PC-3 (cell line): ENCODE data around the gene TAS1R3. TPM values are rescaled to one million over a fixed set of nuclear protein-coding genes. Genes with fewer than 3 reads are reported as not detected.

ENCODE experiments used
- ATAC-seq: fragments of 200-7000 bp; cut with Tn5 transposase; 2 replicates; pipeline ENCODE4 v1.9.1; 2020; ENCODE audit warnings: mild to moderate bottlenecking, moderate library complexity
- BruUV-seq: library from RNA; stranded (reverse); fragments of 400-500 nt; replicated peaks from 2 replicates; lab custom pipeline; 2021; lab: Mats Ljungman, UMichigan
- CTCF ChIA-PET: fragments of 300-600 bp; sonication (Branson Sonifier 250); formaldehyde crosslinking; loops from one replicate; lab custom pipeline; 2022; ENCODE audit warnings: antibody characterized with exemption; lab: Charles Lee
- POLR2A ChIA-PET: fragments of 300-600 bp; sonication (Branson Sonifier 250); formaldehyde crosslinking; loops from one replicate; lab custom pipeline; 2022; ENCODE audit warnings: antibody characterized with exemption; ENCODE audit not compliant: unreplicated experiment; lab: Charles Lee
- DNase-seq: peaks from one replicate; pipeline ENCODE4 v3.0.0-alpha.2; 2015
- H2AFZ ChIP-seq: fragments of 300-600 bp; sonication (generic); 2 replicates; pipeline ENCODE4 v1.6.0; 2016; ENCODE audit warnings: antibody characterized with exemption, low read length
- H3F3A ChIP-seq: fragments of 300-600 bp; sonication (generic); one replicate; pipeline ENCODE4 v1.6.0; 2017; ENCODE audit warnings: antibody characterized with exemption, low read length, control low read depth, mild to moderate bottlenecking; ENCODE audit not compliant: unreplicated experiment
- H3K27ac ChIP-seq: fragments of 300-600 bp; sonication (generic); 2 replicates; pipeline ENCODE4 v1.5.1; 2016; ENCODE audit warnings: mild to moderate bottlenecking, low read length
- H3K27me3 ChIP-seq: fragments of 300-600 bp; sonication (generic); 2 replicates; pipeline ENCODE4 v1.6.1; 2016; ENCODE audit warnings: low read length, mixed read lengths
- H3K36me3 ChIP-seq: fragments of 300-600 bp; sonication (generic); 2 replicates; pipeline ENCODE4 v1.6.1; 2016; ENCODE audit warnings: low read depth, mixed run types, low read length, mixed read lengths
- H3K4me1 ChIP-seq: fragments of 300-600 bp; sonication (generic); 2 replicates; pipeline ENCODE4 v1.5.1; 2016; ENCODE audit warnings: low read length; ENCODE audit not compliant: insufficient read depth
- H3K4me2 ChIP-seq: fragments of 300-600 bp; sonication (generic); 2 replicates; pipeline ENCODE4 v1.6.0; 2016; ENCODE audit warnings: low read length
- H3K4me3 ChIP-seq: fragments of 300-600 bp; sonication (generic); 2 replicates; pipeline ENCODE4 v1.5.1; 2016; ENCODE audit warnings: mild to moderate bottlenecking, low read length, mixed read lengths
- H3K79me2 ChIP-seq: fragments of 300-600 bp; sonication (generic); 2 replicates; pipeline ENCODE4 v1.6.1; 2017; ENCODE audit warnings: low read length, mixed read lengths
- H3K9ac ChIP-seq: fragments of 300-600 bp; sonication (generic); 2 replicates; pipeline ENCODE4 v1.6.0; 2016; ENCODE audit warnings: mild to moderate bottlenecking, low read length
- H3K9me2 ChIP-seq: fragments of 300-600 bp; sonication (generic); replicated peaks from 2 replicates; pipeline ENCODE4 v1.6.1; 2016; ENCODE audit warnings: mixed run types, low read length, mixed read lengths
- H3K9me3 ChIP-seq: fragments of 300-600 bp; sonication (generic); 2 replicates; pipeline ENCODE4 v1.6.1; 2016; ENCODE audit warnings: low read length, mixed read lengths
- H4K20me1 ChIP-seq: fragments of 300-600 bp; sonication (generic); 2 replicates; pipeline ENCODE4 v1.6.1; 2016; ENCODE audit warnings: low read length, mixed read lengths
- EZH2 ChIP-seq: fragments of 300-600 bp; sonication (generic); IDR thresholded peaks from one replicate; pipeline ENCODE4 v1.6.1; 2017; ENCODE audit warnings: antibody characterized with exemption, mild to moderate bottlenecking, low read length; ENCODE audit not compliant: unreplicated experiment
- EZH2phosphoT487 ChIP-seq: fragments of 300-600 bp; sonication (generic); IDR thresholded peaks from 2 replicates; pipeline ENCODE4 v1.6.1; 2018; ENCODE audit warnings: mild to moderate bottlenecking, antibody characterized with exemption, low read length, borderline replicate concordance
- intact Hi-C: fragments of 100-400 bp; cut with micrococcal nuclease; formaldehyde crosslinking; loops from 2 replicates; pipeline ENCODE4 v1.9.0; 2023
- total RNA-seq: library from RNA; depleted of rRNA; stranded (reverse); fragments of >200 nt; gene quantifications from 2 replicates; pipeline ENCODE4 v1.2.3, GENCODE V29; 2014
- TF ChIP-seq, protein P1 (sequence below): fragments of 300-600 bp; sonication (generic); conservative IDR thresholded peaks from 2 replicates; pipeline ENCODE4 v1.5.1; 2017; ENCODE audit warnings: antibody characterized with exemption, low read depth, mild to moderate bottlenecking, low read length

Gene TAS1R3
- total RNA-seq, 1 experiment from 2014 or later = 1.9 TPM

DNA sequence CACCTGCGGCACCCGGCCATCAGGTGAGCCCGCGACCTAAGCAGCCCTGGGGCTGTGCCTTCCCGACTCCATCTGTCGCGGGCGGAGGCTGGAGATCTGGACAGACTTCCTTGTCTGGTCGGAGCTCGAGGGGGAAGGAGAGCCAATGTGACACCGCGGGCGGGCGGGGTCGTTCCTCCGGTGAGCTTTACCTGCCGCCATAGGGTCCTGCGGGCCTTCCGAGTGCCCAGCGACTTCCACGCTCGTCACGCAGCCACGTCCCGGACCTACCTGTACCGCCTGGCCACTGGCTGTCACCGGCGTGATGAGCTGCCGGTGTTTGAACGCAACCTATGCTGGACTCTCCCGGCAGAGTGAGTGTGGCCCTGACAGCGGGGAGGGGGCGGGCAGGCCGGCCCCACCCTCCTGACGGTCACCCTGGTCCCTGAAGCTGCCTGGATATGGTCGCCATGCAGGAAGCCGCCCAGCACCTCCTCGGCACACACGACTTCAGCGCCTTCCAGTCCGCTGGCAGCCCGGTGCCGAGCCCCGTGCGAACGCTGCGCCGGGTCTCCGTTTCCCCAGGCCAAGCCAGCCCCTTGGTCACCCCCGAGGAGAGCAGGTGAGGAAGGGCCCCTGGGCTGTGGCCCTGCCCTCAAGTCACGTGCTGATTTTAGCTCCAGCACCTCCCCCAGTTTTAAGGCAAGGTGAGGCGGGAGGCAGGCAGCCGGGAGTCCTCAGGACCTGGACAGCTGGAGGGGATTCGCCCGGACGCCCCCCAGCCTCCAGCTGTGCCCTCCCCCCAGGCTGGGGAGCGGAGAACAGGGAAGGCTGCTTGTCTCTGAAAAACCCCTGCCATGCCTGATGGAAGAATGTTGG lies 21.6 kb upstream of the TAS1R3 start:
- Histone ChIP-seq H3K27me3 (no peaks in the 10 kb centered on the region), H3K36me3 (peaks cover 24% of the 10 kb centered on the region; the same call in 1 of the 2 replicates), H3K9me2 (no peaks in the 10 kb centered on the region), H3K9ac (peak overlapping the region; percentile 93), H3K4me2 (peak overlapping the region; percentile 95), H3K4me3 (peak overlapping the region; percentile 96), H3K9me3 (no peaks in the 10 kb centered on the region), H3K79me2 (peaks cover 62% of the 10 kb centered on the region), H2AFZ (peak overlapping the region; percentile 83), H3F3A (no peaks in the 10 kb centered on the region), H3K4me1 (peaks cover 33% of the 10 kb centered on the region), H3K27ac (peak overlapping the region; percentile 60), H4K20me1 (peaks cover 11% of the 10 kb centered on the region)
- ATAC-seq (peak; percentile 2), DNase-seq (peak; percentile 50)
- TF ChIP-seq, protein P1, sequence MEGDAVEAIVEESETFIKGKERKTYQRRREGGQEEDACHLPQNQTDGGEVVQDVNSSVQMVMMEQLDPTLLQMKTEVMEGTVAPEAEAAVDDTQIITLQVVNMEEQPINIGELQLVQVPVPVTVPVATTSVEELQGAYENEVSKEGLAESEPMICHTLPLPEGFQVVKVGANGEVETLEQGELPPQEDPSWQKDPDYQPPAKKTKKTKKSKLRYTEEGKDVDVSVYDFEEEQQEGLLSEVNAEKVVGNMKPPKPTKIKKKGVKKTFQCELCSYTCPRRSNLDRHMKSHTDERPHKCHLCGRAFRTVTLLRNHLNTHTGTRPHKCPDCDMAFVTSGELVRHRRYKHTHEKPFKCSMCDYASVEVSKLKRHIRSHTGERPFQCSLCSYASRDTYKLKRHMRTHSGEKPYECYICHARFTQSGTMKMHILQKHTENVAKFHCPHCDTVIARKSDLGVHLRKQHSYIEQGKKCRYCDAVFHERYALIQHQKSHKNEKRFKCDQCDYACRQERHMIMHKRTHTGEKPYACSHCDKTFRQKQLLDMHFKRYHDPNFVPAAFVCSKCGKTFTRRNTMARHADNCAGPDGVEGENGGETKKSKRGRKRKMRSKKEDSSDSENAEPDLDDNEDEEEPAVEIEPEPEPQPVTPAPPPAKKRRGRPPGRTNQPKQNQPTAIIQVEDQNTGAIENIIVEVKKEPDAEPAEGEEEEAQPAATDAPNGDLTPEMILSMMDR = no peak
- TF ChIP-seq EZH2 (no peak), EZH2phosphoT487 (no peak)
- ChIA-PET POLR2A (interaction anchor here (0.6 to 0.7 kb wide), 3 partner anchors 9 to 26 kb away, joined by 3 to 4 read pairs (median 3); no protein-coding TSS in a partner anchor), CTCF (interaction anchor here (0.6 to 0.7 kb wide), 2 partner anchors 16 to 45 kb away, joined by 3 read pairs; no protein-coding TSS in a partner anchor)
- BruUV-seq = no TSS peak
- intact Hi-C loops = loop anchor here (2.0 kb wide), 1 partner anchor 39 kb away; the partner anchor contains the start of gene DVL1

DNA sequence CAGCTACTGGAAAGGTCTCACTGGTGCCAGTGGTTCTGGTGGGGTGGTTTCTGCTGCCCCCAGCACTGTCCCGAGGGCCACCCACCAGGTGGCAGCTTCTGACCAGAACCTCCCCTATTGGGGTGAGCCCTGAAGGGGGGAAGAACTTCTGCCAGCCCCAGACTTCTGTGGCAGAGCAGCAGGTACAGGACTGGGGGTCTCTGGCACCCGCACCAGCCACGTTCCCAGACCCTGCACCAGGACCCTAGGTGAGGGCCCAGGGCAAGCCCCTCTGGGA lies 21.0 kb upstream of the TAS1R3 start:
- no peak for TF ChIP-seq EZH2phosphoT487
- TF ChIP-seq, protein P1 = peak; percentile 36; the same call in 1 of the 2 replicates
- no peak overlapping the region for H2AFZ ChIP-seq
- no peaks in the 10 kb centered on the region for H3K27me3 ChIP-seq
- H4K20me1 ChIP-seq = peaks cover 11% of the 10 kb centered on the region
- no peaks in the 10 kb centered on the region for H3K9me2 ChIP-seq
- peak overlapping the region; percentile 95 for H3K4me2 ChIP-seq
- H3K4me3 ChIP-seq = peak overlapping the region; percentile 96
- peaks cover 28% of the 10 kb centered on the region for H3K36me3 ChIP-seq
- H3K9ac ChIP-seq = no peak overlapping the region
- H3F3A ChIP-seq = no peaks in the 10 kb centered on the region
- ATAC-seq (no peak), DNase-seq (no peak)
- ChIA-PET POLR2A (interaction anchor here (0.6 to 0.7 kb wide), 2 partner anchors 8 to 27 kb away, joined by 3 read pairs; no protein-coding TSS in a partner anchor), CTCF (no interaction called here)
- peaks cover 62% of the 10 kb centered on the region for H3K79me2 ChIP-seq
- peaks cover 31% of the 10 kb centered on the region for H3K4me1 ChIP-seq
- no peaks in the 10 kb centered on the region for H3K9me3 ChIP-seq
- no TSS peak for BruUV-seq
- H3K27ac ChIP-seq = no peak overlapping the region
- intact Hi-C loops = no loop called here
